ENCODE data around the gene EFHC1.

Gene EFHC1

DNA sequence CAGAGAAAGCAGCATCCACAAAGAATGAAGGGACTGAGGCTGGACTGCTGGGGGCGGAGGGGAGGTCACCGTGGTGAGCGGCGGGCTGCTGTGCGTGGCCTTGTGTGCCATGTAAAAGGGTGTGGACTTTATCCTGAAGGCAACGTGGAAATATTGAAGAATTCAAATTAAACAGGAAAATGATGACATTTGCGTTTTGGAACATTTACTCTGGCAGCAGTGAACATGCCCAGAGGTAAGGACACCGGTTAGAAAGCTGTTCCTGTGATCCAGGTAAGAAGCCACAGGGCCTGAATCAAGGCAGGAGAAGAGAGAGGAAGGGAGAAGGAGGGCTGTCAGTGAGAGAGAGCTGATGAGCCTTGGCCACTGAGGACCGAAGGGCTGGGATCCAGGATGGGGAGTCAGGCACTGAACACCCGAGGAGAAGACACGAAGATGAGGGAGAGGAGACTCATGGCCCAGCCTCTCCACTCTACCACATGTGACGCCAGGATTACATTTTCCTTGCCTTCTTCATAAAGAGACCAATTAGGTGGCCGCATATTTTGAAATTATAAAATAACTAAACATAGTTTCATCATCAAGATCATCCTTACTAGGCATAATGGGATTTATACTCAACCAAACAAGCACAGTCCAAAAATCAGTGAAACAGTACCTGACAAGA, 98.3 kb downstream of the EFHC1 start:
- DNase-seq (ENCODE audit: low spot score) = no peak

- no peak for DNase-seq (ENCODE audit: low spot score)
Observed at GRCh38 chr6:52519618-52520017, 99.5 kb downstream of the EFHC1 start.

DNA sequence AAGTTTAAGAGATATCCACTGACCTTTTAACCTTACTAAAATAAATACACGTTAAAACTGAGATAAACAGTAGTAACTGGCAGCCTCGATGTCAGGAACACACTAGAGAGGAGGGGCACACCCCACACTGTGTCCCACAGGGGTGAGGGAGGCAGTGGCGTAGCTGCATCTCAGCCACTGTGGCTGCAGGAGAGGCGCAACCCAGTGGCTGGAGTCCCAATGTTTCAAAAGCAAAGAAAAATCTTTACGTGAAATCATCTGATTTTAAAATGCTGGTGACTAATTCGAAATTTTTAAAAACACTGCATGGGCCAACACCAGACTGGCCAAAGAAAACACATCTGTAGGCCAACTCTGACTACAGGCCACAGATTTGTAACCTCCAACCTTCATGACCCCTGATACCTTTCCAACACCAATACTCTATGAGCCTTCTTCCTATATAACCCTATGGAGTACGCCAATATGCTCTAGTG, 102.0 kb downstream of the EFHC1 start:
- no peak for DNase-seq (ENCODE audit: low spot score)

- DNase-seq (ENCODE audit: low spot score) = no peak
Observed at GRCh38 chr6:52522655-52523054, 102.5 kb downstream of the EFHC1 start.

- no peak for DNase-seq (ENCODE audit: low spot score)
Observed at GRCh38 chr6:52523378-52524142, 103.4 kb downstream of the EFHC1 start.

- no peak for DNase-seq (ENCODE audit: low spot score)
Observed at GRCh38 chr6:52524918-52525317, 104.8 kb downstream of the EFHC1 start.

DNA sequence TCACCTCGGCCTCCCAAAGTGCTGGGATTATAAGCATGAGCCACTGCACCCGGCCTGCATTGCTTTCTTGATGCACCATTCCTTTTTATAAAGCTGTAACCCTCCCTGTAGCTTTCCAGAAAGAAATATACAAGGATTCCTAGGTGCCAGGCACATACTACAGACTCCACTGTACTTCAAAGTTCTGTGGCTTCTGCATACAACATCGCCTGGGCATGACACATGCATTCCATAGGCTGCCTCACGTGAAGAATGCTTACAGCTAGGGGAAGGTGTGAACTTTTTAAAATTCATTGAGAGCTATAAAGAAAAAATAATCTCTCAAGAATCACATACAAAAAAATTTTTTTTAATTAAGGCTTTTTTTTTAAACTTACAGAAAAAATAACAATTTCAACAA, 106.5 kb downstream of the EFHC1 start:
- no peak for DNase-seq (ENCODE audit: low spot score)

DNA sequence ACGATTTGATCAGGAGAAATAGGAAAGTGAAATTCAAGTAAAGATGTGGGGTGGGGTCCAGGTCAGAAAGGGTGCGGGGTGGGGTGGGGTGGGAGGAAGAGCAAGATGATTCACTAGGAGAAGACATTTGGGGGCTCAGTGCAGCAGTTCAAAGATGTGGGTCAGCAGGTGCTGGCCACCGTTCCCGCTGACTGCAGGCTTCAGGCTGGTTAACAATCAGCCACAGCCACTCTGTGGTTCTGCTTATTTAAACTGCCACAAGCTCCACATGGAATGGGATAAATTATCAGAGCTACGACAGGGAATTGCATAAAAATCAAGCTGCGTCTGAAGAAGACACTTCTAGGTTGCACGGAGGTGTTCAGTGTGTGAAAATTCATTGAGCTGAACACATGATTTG, 107.3 kb downstream of the EFHC1 start:
- no peak for DNase-seq (ENCODE audit: low spot score)

DNA sequence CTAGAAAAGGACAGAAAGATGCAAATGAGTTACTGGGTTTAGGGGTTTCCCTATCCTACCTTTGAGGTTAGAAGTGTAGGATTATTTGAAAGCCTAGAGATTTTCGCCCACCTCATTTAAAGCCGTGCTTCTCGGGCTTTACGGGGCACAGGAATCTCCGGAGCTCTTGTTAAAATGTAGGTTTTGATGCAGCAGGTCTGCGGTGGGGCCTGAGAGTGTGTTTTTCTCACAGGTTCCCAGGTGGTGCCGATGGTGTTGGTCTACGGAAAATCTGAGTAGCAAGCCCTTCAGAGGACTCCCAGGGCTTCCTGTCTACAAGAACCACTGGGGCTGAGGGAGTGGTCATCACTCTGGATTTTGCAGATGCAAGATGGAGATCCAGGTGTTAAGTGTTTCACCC, 109.2 kb downstream of the EFHC1 start:
- DNase-seq (ENCODE audit: low spot score) = no peak

- no peak for DNase-seq (ENCODE audit: low spot score)
Observed at GRCh38 chr6:52530351-52530750, 110.2 kb downstream of the EFHC1 start.

GRCh38 chr6:52531396-52531795, 111.3 kb downstream of the EFHC1 start:
- DNase-seq (ENCODE audit: low spot score) = no peak

GRCh38 chr6:52531834-52532233, 111.7 kb downstream of the EFHC1 start:
- no peak for DNase-seq (ENCODE audit: low spot score)

DNA sequence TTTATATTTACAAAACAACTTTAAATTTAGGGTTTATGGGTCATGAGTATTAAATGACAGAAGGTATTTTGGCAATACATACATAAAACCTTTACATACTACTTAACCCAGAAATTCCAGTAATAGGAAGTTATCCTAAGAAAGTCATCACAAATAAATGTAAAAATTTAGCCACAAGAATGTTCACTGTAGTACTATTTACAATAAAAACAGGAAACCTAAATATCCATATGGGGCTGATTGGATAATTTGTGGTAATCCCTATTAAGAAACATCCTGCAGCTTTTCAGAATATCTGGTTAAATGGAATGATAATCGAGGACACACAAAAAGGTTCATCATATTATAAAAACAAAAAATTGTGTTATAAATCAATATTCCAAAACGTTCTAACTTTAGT, 112.3 kb downstream of the EFHC1 start:
- DNase-seq (ENCODE audit: low spot score) = no peak

GRCh38 chr6:52533491-52533890, 113.3 kb downstream of the EFHC1 start:
- no peak for DNase-seq (ENCODE audit: low spot score)

DNA sequence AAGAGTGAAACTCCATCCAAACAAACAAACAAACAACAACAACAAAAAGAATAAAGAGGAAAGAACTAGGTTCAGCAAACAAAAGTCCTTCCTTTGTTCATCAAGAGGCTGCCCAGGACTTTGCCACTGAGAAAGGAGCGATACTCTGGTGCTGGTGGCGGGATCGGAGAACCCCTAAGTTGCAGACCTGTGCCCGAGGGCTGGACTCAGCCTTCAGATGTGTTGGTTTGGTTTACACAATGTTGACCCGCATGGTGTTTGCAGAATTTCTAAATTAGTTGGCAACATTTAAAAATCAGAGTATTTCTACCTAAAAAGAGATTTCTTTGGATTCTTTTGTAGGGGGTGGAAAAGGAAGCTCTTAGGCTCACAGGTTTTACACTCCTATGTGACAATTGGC, 114.2 kb downstream of the EFHC1 start:
- no peak for DNase-seq (ENCODE audit: low spot score)

DNA sequence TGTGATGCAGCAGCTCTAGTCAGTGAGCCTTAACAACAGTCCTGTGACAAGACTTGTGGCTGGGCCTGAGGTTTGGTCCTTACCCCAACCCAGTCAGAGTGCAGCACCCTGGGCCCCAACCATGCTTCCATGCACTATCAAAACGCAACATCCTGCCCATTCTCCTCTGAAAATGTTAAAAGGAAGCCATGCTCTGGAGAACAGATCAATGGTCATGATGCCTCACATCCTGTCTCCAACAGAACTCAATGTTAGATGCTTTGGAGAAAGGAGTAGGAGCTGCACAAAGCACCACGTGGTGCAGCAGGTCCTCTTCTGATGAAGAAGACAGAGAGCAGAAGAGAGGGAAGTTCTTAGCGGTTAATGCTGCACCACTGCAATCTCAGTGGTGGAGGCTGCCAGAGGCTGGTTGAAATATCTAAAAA, 114.8 kb downstream of the EFHC1 start:
- no peak for DNase-seq (ENCODE audit: low spot score)

GRCh38 chr6:52535711-52536423, 115.7 kb downstream of the EFHC1 start:
- DNase-seq (ENCODE audit: low spot score) = no peak

DNA sequence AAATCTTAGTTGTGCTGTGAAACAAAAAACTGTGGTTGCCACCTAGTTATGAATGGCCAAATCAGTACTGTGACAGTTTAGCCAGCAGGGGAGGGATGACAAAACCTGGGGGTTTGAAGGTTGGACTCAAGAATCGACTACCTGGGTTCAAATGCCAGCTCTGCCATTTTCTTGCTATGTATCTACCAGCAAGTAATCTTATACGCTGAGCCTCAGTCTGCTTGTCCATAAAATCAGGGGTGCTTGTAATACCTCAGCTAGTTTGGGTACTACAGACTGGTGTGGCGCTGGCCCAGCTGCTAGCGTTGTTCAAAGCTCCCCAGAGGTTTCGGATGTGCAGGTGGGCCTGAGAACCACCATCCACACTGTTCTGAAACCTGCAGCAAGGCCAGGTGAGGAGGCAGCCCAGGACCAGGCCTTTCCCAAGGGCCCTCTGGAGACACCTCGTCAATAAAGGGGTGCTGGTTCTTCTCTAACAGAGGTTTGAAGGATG, 116.3 kb downstream of the EFHC1 start:
- DNase-seq (ENCODE audit: low spot score) = no peak

GRCh38 chr6:52537001-52537753, 117.0 kb downstream of the EFHC1 start:
- DNase-seq (ENCODE audit: low spot score) = no peak

GRCh38 chr6:52538252-52538900, 118.2 kb downstream of the EFHC1 start:
- DNase-seq (ENCODE audit: low spot score) = no peak

GRCh38 chr6:52538901-52539354, 118.8 kb downstream of the EFHC1 start:
- DNase-seq (ENCODE audit: low spot score) = no peak

All from ecto neural progenitor cell (in vitro differentiated cells).